Measurements from ENCODE around the gene SART1.

DNA sequence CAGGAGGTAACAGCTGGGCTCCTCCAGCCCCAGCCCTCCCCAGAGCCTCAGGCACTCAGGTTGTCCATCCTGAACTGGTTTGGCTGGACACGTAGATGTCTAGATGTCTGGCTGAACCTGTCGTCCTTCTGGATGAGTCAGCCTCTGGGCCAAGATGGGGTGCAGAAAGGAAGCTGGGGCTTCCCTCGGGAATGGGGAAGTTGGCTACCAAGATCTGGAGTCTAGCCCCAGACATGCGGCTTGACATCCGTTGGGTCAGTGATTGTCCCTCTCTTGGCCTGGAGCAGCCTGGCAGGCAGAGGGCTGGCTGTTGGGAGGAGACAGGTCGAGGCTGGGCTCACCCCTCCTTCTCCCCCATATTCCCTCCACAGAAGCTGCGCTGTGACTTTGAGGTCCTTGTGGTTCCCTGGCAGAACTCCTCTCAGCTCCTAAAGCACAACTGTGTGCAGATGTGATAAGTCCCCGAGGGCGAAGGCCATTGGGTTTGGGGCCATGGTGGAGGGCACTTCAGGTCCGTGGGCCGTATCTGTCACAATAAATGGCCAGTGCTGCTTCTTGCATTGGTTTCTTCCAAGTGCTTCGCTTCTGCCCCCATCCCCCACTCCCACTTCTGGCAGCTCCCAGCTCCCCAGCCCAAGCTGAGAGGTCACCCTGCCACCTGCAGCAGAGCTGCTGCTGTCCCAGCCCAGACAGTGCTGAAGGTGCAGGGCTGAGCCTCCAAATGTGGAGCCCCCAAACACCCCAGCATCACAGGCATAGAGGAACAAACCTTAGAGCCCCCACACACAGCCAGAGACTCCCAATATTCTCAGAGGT, 51.6 kb downstream of the SART1 start:
- TF ChIP-seq, protein P1, sequence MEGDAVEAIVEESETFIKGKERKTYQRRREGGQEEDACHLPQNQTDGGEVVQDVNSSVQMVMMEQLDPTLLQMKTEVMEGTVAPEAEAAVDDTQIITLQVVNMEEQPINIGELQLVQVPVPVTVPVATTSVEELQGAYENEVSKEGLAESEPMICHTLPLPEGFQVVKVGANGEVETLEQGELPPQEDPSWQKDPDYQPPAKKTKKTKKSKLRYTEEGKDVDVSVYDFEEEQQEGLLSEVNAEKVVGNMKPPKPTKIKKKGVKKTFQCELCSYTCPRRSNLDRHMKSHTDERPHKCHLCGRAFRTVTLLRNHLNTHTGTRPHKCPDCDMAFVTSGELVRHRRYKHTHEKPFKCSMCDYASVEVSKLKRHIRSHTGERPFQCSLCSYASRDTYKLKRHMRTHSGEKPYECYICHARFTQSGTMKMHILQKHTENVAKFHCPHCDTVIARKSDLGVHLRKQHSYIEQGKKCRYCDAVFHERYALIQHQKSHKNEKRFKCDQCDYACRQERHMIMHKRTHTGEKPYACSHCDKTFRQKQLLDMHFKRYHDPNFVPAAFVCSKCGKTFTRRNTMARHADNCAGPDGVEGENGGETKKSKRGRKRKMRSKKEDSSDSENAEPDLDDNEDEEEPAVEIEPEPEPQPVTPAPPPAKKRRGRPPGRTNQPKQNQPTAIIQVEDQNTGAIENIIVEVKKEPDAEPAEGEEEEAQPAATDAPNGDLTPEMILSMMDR (IDR thresholded peaks at IDR 0.05 in 8 of 11, conservative IDR thresholded peaks at IDR 0.05 in 3 of 11), result no peak
- TF ChIP-seq POLR2AphosphoS5 (IDR thresholded peaks at IDR 0.05), result no peak

All from spleen (tissue), 7 donors.